PC-3 (cell line): ENCODE data around the gene MRPS7.

Experiments used
- CTCF ChIP-seq: fragments of 300-600 bp; sonication (generic); conservative IDR thresholded peaks from 2 replicates; pipeline ENCODE4 v1.5.1; 2017; ENCODE audit warnings: antibody characterized with exemption, low read depth, mild to moderate bottlenecking, low read length
- EZH2 ChIP-seq: fragments of 300-600 bp; sonication (generic); IDR thresholded peaks from one replicate; pipeline ENCODE4 v1.6.1; 2017; ENCODE audit warnings: antibody characterized with exemption, mild to moderate bottlenecking, low read length; ENCODE audit not compliant: unreplicated experiment

- TF ChIP-seq EZH2, result no peak
- no peak for TF ChIP-seq CTCF
These were observed 39.4 kb downstream of the MRPS7 start for GRCh38 chr17:75301049-75301448.
